K562 (cell line): ENCODE measurements around the gene NR5A1. TPM values are rescaled to one million over a fixed set of nuclear protein-coding genes. Genes with fewer than 3 reads are reported as not detected.

ENCODE experiments used
- CHD7 ChIP-seq: fragments of 200-600 bp; sonication (generic); IDR thresholded peaks from one replicate; pipeline ENCODE4 v1.6.1; 2012; ENCODE audit warnings: mild to moderate bottlenecking, low read depth, low read length, inconsistent platforms
- CTCF ChIP-seq, 3 experiments: IDR thresholded peaks in 2 of 3; conservative IDR thresholded peaks in 1 of 3; 2 replicates each; pipeline ENCODE4 v1.5.1; 2011 to 2012; ENCODE audit warnings: low read length in 3 of 3, mild to moderate bottlenecking in 3 of 3, control low read depth in 2 of 3, improper control_type of control experiment in 1 of 3, inconsistent platforms in 1 of 3, low read depth in 1 of 3, mixed read lengths in 1 of 3, moderate library complexity in 1 of 3; ENCODE audit not compliant: insufficient read depth in 2 of 3
- ELF4 ChIP-seq: fragments of 450-650 bp; formaldehyde crosslinking; IDR thresholded peaks from 2 replicates; pipeline ENCODE4 v1.4.0; 2022; ENCODE audit warnings: missing genetic modification characterization
- EP300 ChIP-seq: IDR thresholded peaks from 2 replicates; pipeline ENCODE4 v1.6.1; 2012; ENCODE audit warnings: low read length, improper control_type of control experiment
- HLTF ChIP-seq: fragments of 450-650 bp; IDR thresholded peaks from 2 replicates; pipeline ENCODE4 v1.6.1; 2016
- MCM5 ChIP-seq: fragments of 450-650 bp; IDR thresholded peaks from 2 replicates; pipeline ENCODE4 v1.6.1; 2016; ENCODE audit warnings: low read depth
- PHF21A ChIP-seq: fragments of 450-650 bp; IDR thresholded peaks from 2 replicates; pipeline ENCODE4 v1.6.1; 2017; ENCODE audit warnings: low read depth, borderline replicate concordance
- PRPF4 ChIP-seq: fragments of 200-400 bp; formaldehyde crosslinking; IDR thresholded peaks from one replicate; pipeline ENCODE4 v1.6.1; 2017; ENCODE audit warnings: low read length, low read depth, mild to moderate bottlenecking; ENCODE audit not compliant: insufficient read depth, poor library complexity, severe bottlenecking
- SMARCA5 ChIP-seq: fragments of 450-650 bp; IDR thresholded peaks from 2 replicates; pipeline ENCODE4 v1.6.1; 2016
- ZNF57 ChIP-seq: fragments of 450-650 bp; formaldehyde crosslinking; IDR thresholded peaks from 2 replicates; pipeline ENCODE4 v1.4.0; 2020; ENCODE audit warnings: mild to moderate bottlenecking, moderate library complexity
- ZNF740 ChIP-seq, 3 experiments: fragments of 200-800 bp in 1 of 3; sonication (Bioruptor generic) in 1 of 3; sonication (generic) in 1 of 3; formaldehyde crosslinking in 1 of 3; IDR thresholded peaks; 2 replicates each; pipeline versions ENCODE4 v1.6.1 to v1.8.0; 2016 to 2022; ENCODE audit warnings: mild to moderate bottlenecking in 2 of 3, missing compliant biosample characterization in 2 of 3, missing genetic modification characterization in 2 of 3, missing genetic modification reagents in 1 of 3
- polyA plus RNA-seq, 8 experiments: library from polyadenylated mRNA; depleted of rRNA in 4 of 8; stranded (reverse) in 5 of 8; unstranded in 3 of 8; fragments of >200 nt; fragmentation: Nextera tagmentation in 2 of 8; fragmentation: Illumina TruSeq in 1 of 8; extraction: Ambion mirVana in 2 of 8; extraction: Trizol in 1 of 8; gene quantifications; 2 replicates each; pipeline versions ENCODE4 v1.2.1 to v1.2.3, GENCODE V29; 2011 to 2014; ENCODE audit warnings: inconsistent platforms in 1 of 8, missing spikeins in 1 of 8
- total RNA-seq, 7 experiments: library from RNA; depleted of rRNA in 6 of 7; stranded (reverse); fragments of >200 nt in 6 of 7; fragmentation: Illumina TruSeq in 2 of 7; extraction: Trizol in 2 of 7; gene quantifications; 2 replicates each; pipeline versions ENCODE4 v1.2.1 to v1.2.3, GENCODE V29; 2011 to 2021; ENCODE audit warnings: low replicate concordance in 1 of 7

The NR5A1 gene
- total and polyA plus RNA-seq, 9 of the 15 experiments (the other 6 are each of a cell fraction or from before 2014, with no cell fraction given), result 0.11 to 0.32 (median 0.20) TPM; not detected in 6

- TF ChIP-seq CHD7 (no peak), SMARCA5 (peak; percentile 61), PRPF4 (no peak), ZNF57 (no peak), MCM5 (no peak), CTCF (IDR thresholded peaks at IDR 0.05 in 2 of 3, conservative IDR thresholded peaks at IDR 0.05 in 1 of 3; ENCODE audit: insufficient read depth in 2 of 3, low read depth in 1 of 3, low read length in 3 of 3) (no peak), ELF4 (0 out of 2 replicates have a peak, but pooled peaks have one; percentile 31), PHF21A (no peak), ZNF740 (CRISPR knock-in tag; IDR thresholded peaks at IDR 0.05) (peak; percentile 68), ZNF740 (tag; IDR thresholded peaks at IDR 0.05) (no peak), EP300 (peak; percentile 17; the same call in 1 of the 2 replicates), HLTF (peak; percentile 87)
These were observed 4.9 kb upstream of the NR5A1 start (continued) for GRCh38 chr9:124511891-124512805.
